RWPE2 (cell line): ENCODE measurements around the gene LRRC23.

Experiments used
- ATAC-seq: fragments of 200-7000 bp; cut with Tn5 transposase; 3 replicates; pipeline ENCODE4 v1.9.1; 2021; ENCODE audit warnings: low read depth
- DNase-seq: peaks from one replicate; pipeline ENCODE4 v3.0.0-alpha.2; 2020; ENCODE audit warnings: low spot score
- H3K27ac ChIP-seq: fragments of 450-650 bp; 2 replicates; pipeline ENCODE4 v1.5.1; 2017; ENCODE audit warnings: mild to moderate bottlenecking; ENCODE audit not compliant: poor library complexity, severe bottlenecking
- H3K27me3 ChIP-seq: fragments of 250-450 bp; sonication (Bioruptor Pico); 2 replicates; pipeline ENCODE4 v1.5.1; 2021; ENCODE audit warnings: mild to moderate bottlenecking, moderate library complexity; ENCODE audit not compliant: insufficient read depth, poor library complexity, severe bottlenecking
- H3K36me3 ChIP-seq: fragments of 250-450 bp; sonication (Bioruptor Pico); 2 replicates; pipeline ENCODE4 v1.5.1; 2020; ENCODE audit warnings: low read depth, mild to moderate bottlenecking, moderate library complexity
- H3K4me1 ChIP-seq: fragments of 250-450 bp; sonication (Bioruptor Pico); 2 replicates; pipeline ENCODE4 v1.5.1; 2021; ENCODE audit warnings: mild to moderate bottlenecking, moderate library complexity; ENCODE audit not compliant: insufficient read depth, poor library complexity, severe bottlenecking
- H3K4me3 ChIP-seq: fragments of 250-450 bp; sonication (Bioruptor Pico); 2 replicates; pipeline ENCODE4 v1.5.1; 2021; ENCODE audit warnings: mild to moderate bottlenecking, moderate library complexity; ENCODE audit not compliant: severe bottlenecking
- H3K9me3 ChIP-seq: fragments of 250-450 bp; sonication (Bioruptor Pico); 2 replicates; pipeline ENCODE4 v1.5.1; 2021; ENCODE audit warnings: mild to moderate bottlenecking, moderate library complexity; ENCODE audit not compliant: severe bottlenecking
- TF ChIP-seq, protein P1 (sequence below): fragments of 450-650 bp; IDR thresholded peaks from one replicate; pipeline ENCODE4 v1.5.1; 2017; ENCODE audit warnings: mild to moderate bottlenecking, moderate library complexity; ENCODE audit not compliant: poor library complexity, severe bottlenecking

The LRRC23 gene

GRCh38 chr12:6960593-6961277, 56.1 kb downstream of the LRRC23 start:
- Histone ChIP-seq H3K4me3 (no peak overlapping the region), H3K36me3 (peaks cover 20% of the 10 kb centered on the region), H3K9me3 (no peaks in the 10 kb centered on the region), H3K27ac (peak overlapping the region; percentile 87), H3K4me1 (peaks cover 23% of the 10 kb centered on the region), H3K27me3 (no peaks in the 10 kb centered on the region)
- TF ChIP-seq, protein P1, sequence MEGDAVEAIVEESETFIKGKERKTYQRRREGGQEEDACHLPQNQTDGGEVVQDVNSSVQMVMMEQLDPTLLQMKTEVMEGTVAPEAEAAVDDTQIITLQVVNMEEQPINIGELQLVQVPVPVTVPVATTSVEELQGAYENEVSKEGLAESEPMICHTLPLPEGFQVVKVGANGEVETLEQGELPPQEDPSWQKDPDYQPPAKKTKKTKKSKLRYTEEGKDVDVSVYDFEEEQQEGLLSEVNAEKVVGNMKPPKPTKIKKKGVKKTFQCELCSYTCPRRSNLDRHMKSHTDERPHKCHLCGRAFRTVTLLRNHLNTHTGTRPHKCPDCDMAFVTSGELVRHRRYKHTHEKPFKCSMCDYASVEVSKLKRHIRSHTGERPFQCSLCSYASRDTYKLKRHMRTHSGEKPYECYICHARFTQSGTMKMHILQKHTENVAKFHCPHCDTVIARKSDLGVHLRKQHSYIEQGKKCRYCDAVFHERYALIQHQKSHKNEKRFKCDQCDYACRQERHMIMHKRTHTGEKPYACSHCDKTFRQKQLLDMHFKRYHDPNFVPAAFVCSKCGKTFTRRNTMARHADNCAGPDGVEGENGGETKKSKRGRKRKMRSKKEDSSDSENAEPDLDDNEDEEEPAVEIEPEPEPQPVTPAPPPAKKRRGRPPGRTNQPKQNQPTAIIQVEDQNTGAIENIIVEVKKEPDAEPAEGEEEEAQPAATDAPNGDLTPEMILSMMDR = no peak
- ATAC-seq = no peak
- DNase-seq = no peak

DNA sequence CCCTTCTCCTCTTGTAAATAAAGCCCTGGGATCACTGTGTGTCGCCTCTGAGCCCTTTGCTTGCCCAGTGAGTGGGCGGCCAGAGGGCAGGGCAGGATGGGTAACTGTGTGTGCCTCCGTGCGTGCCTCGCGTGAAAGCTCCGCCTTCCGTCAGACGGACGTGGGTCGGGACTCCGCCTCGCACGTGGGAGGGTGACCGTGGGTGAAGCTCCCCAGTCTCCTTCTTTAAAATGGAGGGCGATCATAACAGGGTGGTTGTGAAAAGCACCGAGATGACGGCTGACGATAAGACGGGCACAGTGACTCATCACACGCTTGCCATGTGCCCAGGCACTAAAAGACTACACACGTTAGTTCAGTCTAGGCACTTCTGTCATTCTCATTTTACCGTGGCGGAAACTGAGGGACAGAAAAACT, 56.7 kb downstream of the LRRC23 start:
- TF ChIP-seq, protein P1 = no peak
- Histone ChIP-seq H3K27me3 (no peaks in the 10 kb centered on the region), H3K4me3 (peak overlapping the region; percentile 95), H3K36me3 (peaks cover 26% of the 10 kb centered on the region), H3K27ac (peak overlapping the region; percentile 87), H3K4me1 (peaks cover 23% of the 10 kb centered on the region), H3K9me3 (no peaks in the 10 kb centered on the region)
- DNase-seq (peak; percentile 65), ATAC-seq (no peak)

DNA sequence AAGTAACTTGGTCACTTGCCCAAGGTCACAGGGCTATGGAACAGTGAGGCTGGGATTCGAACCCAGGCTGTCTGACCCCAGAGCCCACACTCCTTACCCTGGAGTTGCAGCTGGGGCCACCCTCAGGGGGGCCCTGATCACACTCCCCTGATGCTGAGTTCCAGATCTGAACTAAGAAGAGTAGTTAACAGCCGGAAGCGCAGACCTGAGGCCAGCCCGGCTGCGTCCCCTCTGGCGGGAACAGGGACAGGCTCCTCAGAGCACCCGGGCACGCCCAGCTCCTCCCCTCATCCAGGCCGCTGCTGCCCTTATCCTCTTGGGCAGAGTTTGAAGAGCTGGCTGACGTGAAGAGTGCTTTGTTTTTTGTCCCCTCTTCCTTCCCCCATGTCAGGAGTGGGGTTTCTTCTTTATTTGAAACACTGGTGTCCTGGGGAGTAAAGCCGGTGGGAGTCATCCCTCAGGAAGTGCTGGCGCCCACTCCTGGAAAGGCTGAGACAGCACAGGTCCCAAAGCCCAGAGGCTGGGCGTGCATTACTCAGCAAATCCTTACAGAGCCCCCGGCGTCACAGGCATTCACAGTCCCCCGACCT, 57.2 kb downstream of the LRRC23 start:
- peak; percentile 78 for DNase-seq
- Histone ChIP-seq H3K4me1 (peaks cover 23% of the 10 kb centered on the region), H3K27me3 (no peaks in the 10 kb centered on the region), H3K9me3 (no peaks in the 10 kb centered on the region), H3K36me3 (peaks cover 31% of the 10 kb centered on the region), H3K4me3 (peak overlapping the region; percentile 95), H3K27ac (peak overlapping the region; percentile 87)
- peak; percentile 27 for ATAC-seq
- TF ChIP-seq, protein P1 = peak; percentile 80

- H3K4me3 ChIP-seq = peak overlapping the region; percentile 95
- peaks cover 23% of the 10 kb centered on the region for H3K4me1 ChIP-seq
- DNase-seq = peak; percentile 67
Observed at GRCh38 chr12:6962285-6963015, 57.8 kb downstream of the LRRC23 start.

More at GRCh38 chr12:6962285-6963015, 57.8 kb downstream of the LRRC23 start:
- H3K27ac ChIP-seq = peak overlapping the region; percentile 87
- no peaks in the 10 kb centered on the region for H3K9me3 ChIP-seq
- TF ChIP-seq, protein P1 = peak; percentile 41
- no peaks in the 10 kb centered on the region for H3K27me3 ChIP-seq
- peaks cover 37% of the 10 kb centered on the region for H3K36me3 ChIP-seq
- peak; percentile 6; the same call in 2 of the 3 replicates for ATAC-seq
